Epithelial cell of esophagus (primary cell): Measurements from ENCODE around the gene NRSN2.

Source experiments
- DNase-seq: peaks from one replicate; pipeline ENCODE4 v3.0.0; 2010; ENCODE audit warnings: low read depth
- H3K4me3 ChIP-seq: 2 replicates; pipeline ENCODE4 v1.5.1; 2011; ENCODE audit warnings: mild to moderate bottlenecking, low read length, control low read depth
- TF ChIP-seq, protein P1 (sequence below): IDR thresholded peaks from 2 replicates; pipeline ENCODE4 v1.5.1; 2011; ENCODE audit warnings: low read depth, mild to moderate bottlenecking, low read length, control low read depth, inconsistent platforms; ENCODE audit not compliant: insufficient read depth; ENCODE audit errors: missing control alignments

Gene NRSN2

DNA sequence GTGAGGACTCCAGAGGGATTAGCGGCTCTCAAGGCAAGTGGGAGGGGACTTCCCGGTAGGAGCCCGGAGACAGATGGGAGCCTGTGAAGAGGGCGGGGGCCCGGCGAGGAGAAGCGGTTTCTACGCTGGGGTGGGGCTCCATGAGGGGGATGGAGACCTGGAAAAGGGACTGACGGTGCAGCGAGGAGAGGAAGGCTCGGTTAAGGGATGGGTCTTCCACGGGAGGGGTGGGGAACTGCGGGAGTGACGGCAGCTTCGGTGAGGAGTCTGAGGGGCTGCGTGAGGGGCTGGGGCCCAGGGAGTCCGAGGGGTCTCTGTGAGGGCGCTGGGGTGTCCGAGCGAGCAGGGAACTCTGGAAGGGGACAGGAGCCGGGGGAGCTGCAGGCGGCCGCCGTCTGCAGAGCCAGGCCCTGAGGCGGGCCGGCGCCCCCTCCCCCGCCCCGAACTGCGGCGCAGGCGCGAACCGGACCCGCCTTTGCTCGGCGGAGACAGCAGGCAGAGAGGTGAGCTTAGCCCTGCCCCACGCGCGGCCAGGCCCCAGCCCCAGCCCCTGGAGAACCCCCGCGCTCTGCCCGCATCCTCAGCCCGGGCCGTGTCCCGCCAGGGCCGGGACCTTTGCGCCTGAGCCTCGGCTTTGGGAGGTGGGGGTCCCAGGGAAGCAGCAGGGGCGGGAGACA, at the start of gene NRSN2:
Gene NRSN2 (plus strand): TSS at position 472 of the 677 bp plus-strand sequence. CDS start 2,533 bp downstream, outside the sequence.
- H3K4me3 ChIP-seq = peak within 1 kb of the TSS; percentile 69
- DNase-seq = no peak
- TF ChIP-seq, protein P1, sequence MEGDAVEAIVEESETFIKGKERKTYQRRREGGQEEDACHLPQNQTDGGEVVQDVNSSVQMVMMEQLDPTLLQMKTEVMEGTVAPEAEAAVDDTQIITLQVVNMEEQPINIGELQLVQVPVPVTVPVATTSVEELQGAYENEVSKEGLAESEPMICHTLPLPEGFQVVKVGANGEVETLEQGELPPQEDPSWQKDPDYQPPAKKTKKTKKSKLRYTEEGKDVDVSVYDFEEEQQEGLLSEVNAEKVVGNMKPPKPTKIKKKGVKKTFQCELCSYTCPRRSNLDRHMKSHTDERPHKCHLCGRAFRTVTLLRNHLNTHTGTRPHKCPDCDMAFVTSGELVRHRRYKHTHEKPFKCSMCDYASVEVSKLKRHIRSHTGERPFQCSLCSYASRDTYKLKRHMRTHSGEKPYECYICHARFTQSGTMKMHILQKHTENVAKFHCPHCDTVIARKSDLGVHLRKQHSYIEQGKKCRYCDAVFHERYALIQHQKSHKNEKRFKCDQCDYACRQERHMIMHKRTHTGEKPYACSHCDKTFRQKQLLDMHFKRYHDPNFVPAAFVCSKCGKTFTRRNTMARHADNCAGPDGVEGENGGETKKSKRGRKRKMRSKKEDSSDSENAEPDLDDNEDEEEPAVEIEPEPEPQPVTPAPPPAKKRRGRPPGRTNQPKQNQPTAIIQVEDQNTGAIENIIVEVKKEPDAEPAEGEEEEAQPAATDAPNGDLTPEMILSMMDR = no peak

DNA sequence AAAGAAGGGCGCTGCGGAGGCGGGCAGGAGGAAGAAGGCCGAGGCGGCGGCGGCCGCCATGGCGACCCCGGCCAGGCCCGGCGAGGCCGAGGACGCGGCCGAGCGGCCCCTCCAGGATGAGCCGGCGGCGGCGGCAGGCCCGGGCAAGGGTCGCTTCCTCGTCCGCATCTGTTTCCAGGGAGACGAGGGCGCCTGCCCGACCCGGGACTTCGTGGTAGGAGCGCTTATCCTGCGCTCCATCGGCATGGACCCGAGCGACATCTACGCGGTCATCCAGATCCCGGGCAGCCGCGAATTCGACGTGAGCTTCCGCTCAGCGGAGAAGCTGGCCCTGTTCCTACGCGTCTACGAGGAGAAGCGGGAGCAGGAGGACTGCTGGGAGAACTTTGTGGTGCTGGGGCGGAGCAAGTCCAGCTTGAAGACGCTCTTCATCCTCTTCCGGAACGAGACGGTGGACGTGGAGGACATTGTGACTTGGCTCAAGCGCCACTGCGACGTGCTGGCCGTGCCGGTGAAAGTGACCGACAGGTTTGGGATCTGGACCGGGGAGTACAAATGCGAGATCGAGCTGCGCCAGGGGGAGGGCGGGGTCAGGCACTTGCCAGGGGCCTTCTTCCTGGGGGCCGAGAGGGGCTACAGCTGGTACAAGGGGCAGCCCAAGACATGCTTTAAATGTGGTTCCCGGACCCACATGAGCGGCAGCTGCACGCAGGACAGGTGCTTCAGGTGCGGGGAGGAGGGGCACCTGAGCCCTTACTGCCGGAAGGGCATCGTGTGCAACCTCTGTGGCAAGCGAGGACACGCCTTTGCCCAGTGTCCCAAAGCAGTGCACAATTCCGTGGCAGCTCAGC, 48.8 kb upstream of the NRSN2 start:
- TF ChIP-seq, protein P1 = no peak
- peak overlapping the region; percentile 92 for H3K4me3 ChIP-seq
- peak; percentile 61 for DNase-seq

GRCh38 chr20:298776-299391, 48.0 kb upstream of the NRSN2 start:
- H3K4me3 ChIP-seq = peak overlapping the region; percentile 92
- DNase-seq = no peak

GRCh38 chr20:300345-300990, 46.4 kb upstream of the NRSN2 start:
- TF ChIP-seq, protein P1 = no peak
- no peak for DNase-seq
- no peak overlapping the region for H3K4me3 ChIP-seq

More at GRCh38 chr20:298776-299391, 48.0 kb upstream of the NRSN2 start:
- TF ChIP-seq, protein P1 = no peak

- TF ChIP-seq, protein P1 = no peak
- no peak overlapping the region for H3K4me3 ChIP-seq
- DNase-seq = peak; percentile 58
Observed at GRCh38 chr20:301886-302848, 44.7 kb upstream of the NRSN2 start.

- H3K4me3 ChIP-seq = no peak overlapping the region
- TF ChIP-seq, protein P1 = no peak
Observed at GRCh38 chr20:305745-306144, 41.2 kb upstream of the NRSN2 start.

More at GRCh38 chr20:305745-306144, 41.2 kb upstream of the NRSN2 start:
- DNase-seq = no peak
